Adrenal gland (tissue), 12 donors: ENCODE measurements around the gene ATG9A. TPM values are rescaled to one million over a fixed set of nuclear protein-coding genes. Genes with fewer than 3 reads are reported as not detected.
A peak's percentile ranks its signal among the peaks of the same experiment; 100 is the strongest.

ENCODE experiments used
- DNase-seq, 7 donors: peaks; one replicate each; pipeline ENCODE4 v3.0.0-alpha.2; 2019 to 2020
- H3K27ac ChIP-seq, 5 donors: fragments of 200-600 bp; sonication (generic) in 4 of 5; 1 replicate in 3 of 5; 2 replicates in 2 of 5; pipeline versions ENCODE4 v1.5.1 to v1.8.0; 2016 to 2020; ENCODE audit warnings: mild to moderate bottlenecking in 1 of 5
- H3K27me3 ChIP-seq: fragments of 200-600 bp; 2 replicates; pipeline ENCODE4 v1.8.0; 2021
- H3K36me3 ChIP-seq, 2 donors: fragments of 200-600 bp; replicated peaks in 1 of 2; 1 replicate in 1 of 2; 2 replicates in 1 of 2; pipeline versions ENCODE4 v1.5.1 to v1.8.0; 2018 to 2022
- H3K4me1 ChIP-seq, 2 donors: fragments of 200-600 bp; replicated peaks in 1 of 2; 1 replicate in 1 of 2; 2 replicates in 1 of 2; pipeline versions ENCODE4 v1.5.1 to v1.8.0; 2018 to 2021
- H3K4me3 ChIP-seq, 4 donors: fragments of 200-600 bp; sonication (generic) in 3 of 4; one replicate each; pipeline ENCODE4 v1.5.1; 2016 to 2018
- H3K9me3 ChIP-seq, 3 donors: fragments of 200-600 bp; sonication (generic) in 1 of 3; replicated peaks in 1 of 3; 1 replicate in 2 of 3; 2 replicates in 1 of 3; pipeline versions ENCODE4 v1.5.1 to v1.8.0; 2016 to 2021
- POLR2A ChIP-seq, 2 donors: fragments of 450-650 bp; IDR thresholded peaks; one replicate each; pipeline ENCODE4 v1.6.1; 2017; ENCODE audit warnings: antibody characterized with exemption in 2 of 2, mild to moderate bottlenecking in 2 of 2, moderate library complexity in 1 of 2
- WGBS, 4 donors: extraction: QIAGEN DNeasy Blood & Tissue Kit in 2 of 4; methylation state at CpG; one replicate each; pipeline versions ENCODE4 v1.1.5 to v1.1.7; 2013 to 2017; 5-methylcytosine and 5-hydroxymethylcytosine counted together
- intact Hi-C, 2 donors: fragments of 100-400 bp; cut with DNase I; formaldehyde crosslinking; loops; one replicate each; pipeline versions ENCODE4 v1.14.1 to v1.15.0; 2022 to 2023
- polyA plus RNA-seq, 3 donors: library from polyadenylated mRNA; stranded (reverse); fragments of 200-250 nt in 2 of 3; fragments of 350-450 nt in 1 of 3; fragmentation: Illumina TruSeq in 1 of 3; extraction: RNeasy Lipid Tissue Mini Kit (QIAGEN cat#74804) in 1 of 3; gene quantifications; one replicate each; pipeline ENCODE4 v1.2.3, GENCODE V29; 2013 to 2014
- total RNA-seq, 9 donors: library from RNA; depleted of rRNA in 4 of 9; stranded (reverse); fragments of >200 nt in 4 of 9; fragments of 120-200 nt in 1 of 9; fragmentation: NEBNext Ultra II Directional in 1 of 9; extraction: Animal tissue kit (Norgen Biotek cat#: 25700) in 1 of 9; gene quantifications; one replicate each; pipeline versions ENCODE4 v1.1.0 to v1.2.4, GENCODE V29; 2013 to 2023
- TF ChIP-seq, protein P1 (sequence below), 6 experiments: fragments of 450-650 bp in 4 of 6; fragments of 200-600 bp in 2 of 6; sonication (generic) in 1 of 6; IDR thresholded peaks; 1 replicate in 5 of 6; 2 replicates in 1 of 6; pipeline versions ENCODE4 v1.5.1 to v1.8.0; 2016 to 2021; ENCODE audit warnings: antibody characterized with exemption in 6 of 6, mild to moderate bottlenecking in 2 of 6, moderate library complexity in 1 of 6
- donor health status: healthy with polysubstance abuse.
- donor health status: Bipolar disorder and iron deficiency.
- donor health status: DM: yes; HTN: yes; CAD: no.
- donor health status: DM: no; HTN: no; CAD: no.
- donor health status: DM: no; HTN: no; CAD: no.
- donor health status: DM: yes; HTN: yes; CAD: no.

ATG9A gene
- total and polyA plus RNA-seq, 12 donors: 13.0 to 73.1 (median 51.3) TPM

DNA sequence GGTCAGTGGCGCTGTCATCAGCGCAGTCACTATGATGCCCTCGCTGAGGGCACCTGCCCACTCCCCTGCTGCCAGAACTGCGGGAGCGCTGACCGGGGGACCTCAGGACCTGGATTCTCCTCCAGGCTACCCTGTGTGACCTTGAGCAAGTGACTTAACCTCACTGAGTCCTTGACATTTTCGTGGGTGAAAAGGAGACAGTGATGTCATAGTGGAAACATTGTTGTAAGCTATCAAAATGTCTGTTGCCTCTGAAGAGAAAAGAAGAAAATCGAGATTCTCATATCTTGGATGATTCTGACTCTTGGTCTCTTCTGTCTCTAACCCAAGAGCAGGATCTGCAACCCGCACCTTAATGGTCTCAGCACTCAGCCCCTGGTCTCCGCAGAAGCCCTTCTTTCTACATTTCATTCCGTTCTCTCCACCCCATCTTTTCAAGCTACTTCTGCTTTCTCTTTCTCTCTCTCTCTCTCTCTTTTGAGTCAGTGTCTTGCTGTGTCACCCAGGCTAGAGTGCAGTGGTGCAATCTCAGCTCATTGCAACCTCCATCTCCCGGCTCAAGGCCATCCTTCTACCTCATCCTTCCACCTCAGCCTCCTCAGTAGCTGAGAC is 25.3 kb upstream of the ATG9A start:
- 8 to 17% (median 11%) methylated on average over 7 to 12 of the region's 12 CpGs for WGBS, 4 donors
- Histone ChIP-seq H3K27me3 (no peaks in the 10 kb centered on the region), H3K9me3 (no peaks in the 10 kb centered on the region), H3K4me3 (peak overlapping the region in 3 of 4 donors; percentile 44 to 71 (median 68)), H3K4me1 (peaks cover 15 to 32% of the 10 kb centered on the region in 2 donors), H3K36me3 (no peaks in the 10 kb centered on the region), H3K27ac (peak overlapping the region in 4 of 5 donors; percentile 74 to 93 (median 84))
- intact Hi-C loops: no loop called here
- peak; percentile 58 to 76 (median 69) for DNase-seq
- peak in 1 of 2 donors; percentile 52 for TF ChIP-seq POLR2A (IDR thresholded peaks at IDR 0.05)
- TF ChIP-seq, protein P1, sequence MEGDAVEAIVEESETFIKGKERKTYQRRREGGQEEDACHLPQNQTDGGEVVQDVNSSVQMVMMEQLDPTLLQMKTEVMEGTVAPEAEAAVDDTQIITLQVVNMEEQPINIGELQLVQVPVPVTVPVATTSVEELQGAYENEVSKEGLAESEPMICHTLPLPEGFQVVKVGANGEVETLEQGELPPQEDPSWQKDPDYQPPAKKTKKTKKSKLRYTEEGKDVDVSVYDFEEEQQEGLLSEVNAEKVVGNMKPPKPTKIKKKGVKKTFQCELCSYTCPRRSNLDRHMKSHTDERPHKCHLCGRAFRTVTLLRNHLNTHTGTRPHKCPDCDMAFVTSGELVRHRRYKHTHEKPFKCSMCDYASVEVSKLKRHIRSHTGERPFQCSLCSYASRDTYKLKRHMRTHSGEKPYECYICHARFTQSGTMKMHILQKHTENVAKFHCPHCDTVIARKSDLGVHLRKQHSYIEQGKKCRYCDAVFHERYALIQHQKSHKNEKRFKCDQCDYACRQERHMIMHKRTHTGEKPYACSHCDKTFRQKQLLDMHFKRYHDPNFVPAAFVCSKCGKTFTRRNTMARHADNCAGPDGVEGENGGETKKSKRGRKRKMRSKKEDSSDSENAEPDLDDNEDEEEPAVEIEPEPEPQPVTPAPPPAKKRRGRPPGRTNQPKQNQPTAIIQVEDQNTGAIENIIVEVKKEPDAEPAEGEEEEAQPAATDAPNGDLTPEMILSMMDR (IDR thresholded peaks at IDR 0.05): no peak

DNA sequence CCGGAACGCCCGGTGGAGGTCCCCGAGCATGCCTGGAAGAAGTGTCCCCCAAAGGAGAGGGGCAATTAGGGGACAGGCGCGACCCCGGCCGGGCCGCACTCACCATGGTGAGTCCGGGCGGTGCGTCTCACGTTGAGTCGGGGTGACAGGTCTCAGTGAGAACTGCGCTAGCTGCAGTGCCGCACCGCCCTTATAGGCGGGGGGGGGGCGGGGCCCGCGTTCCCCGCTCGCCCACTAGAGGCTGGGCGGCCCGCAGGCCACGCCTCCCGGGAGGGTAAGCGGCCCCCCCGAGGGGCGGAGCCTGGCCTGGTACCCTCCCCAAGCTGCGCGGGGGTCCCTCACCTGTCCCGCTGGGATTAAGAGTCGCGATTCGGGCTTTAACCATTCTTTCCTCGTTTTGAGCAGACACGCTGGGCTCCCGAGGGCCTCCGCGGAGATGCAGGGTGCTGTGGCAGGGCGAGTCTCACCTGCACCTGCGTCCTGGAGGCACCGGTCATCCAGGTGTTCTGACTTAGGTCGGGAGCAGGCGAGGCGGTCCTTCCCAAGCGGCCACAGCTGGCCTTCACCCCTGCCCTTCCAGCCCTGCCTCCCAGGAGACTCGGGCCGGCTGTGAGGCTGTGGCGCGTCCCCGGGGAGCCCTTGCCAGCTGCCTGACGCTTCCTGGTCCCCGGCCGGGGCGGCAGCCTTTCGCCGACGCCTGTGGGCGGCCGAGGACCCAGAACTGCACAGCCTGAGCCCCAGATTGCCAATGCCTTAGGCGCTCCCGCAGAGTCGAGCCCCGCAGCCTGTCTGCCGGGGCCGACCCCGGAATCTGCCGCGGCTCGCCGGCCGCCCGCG is 24.5 kb upstream of the ATG9A start, which contains the start of gene TUBA4A:
TSS of gene TUBA4A (minus strand) at position 166 of the 837 bp plus-strand sequence. CDS start at position 106, 60 bp downstream.
- no peaks in the 10 kb centered on the region for H3K36me3 ChIP-seq
- TF ChIP-seq, protein P1 (IDR thresholded peaks at IDR 0.05): peak in 5 of 6 experiments; percentile 7 to 29 (median 23)
- peak; percentile 94 to 95 for TF ChIP-seq POLR2A (IDR thresholded peaks at IDR 0.05)
- H3K4me3 ChIP-seq: peak within 1 kb of the TSS; percentile 5 to 71 (median 56)
- H3K27me3 ChIP-seq: no peaks in the 10 kb centered on the region
- no peaks in the 10 kb centered on the region for H3K9me3 ChIP-seq
- 0 to 1% (median 0%) methylated on average over 11 to 76 of the region's 76 CpGs for WGBS, 4 donors
- peak within 1 kb of the TSS in 4 of 5 donors; percentile 74 to 93 (median 84) for H3K27ac ChIP-seq
- DNase-seq: peak; percentile 77 to 92 (median 89)
- H3K4me1 ChIP-seq: peaks cover 22 to 39% of the 10 kb centered on the region in 2 donors
- intact Hi-C loops: no loop called here

DNA sequence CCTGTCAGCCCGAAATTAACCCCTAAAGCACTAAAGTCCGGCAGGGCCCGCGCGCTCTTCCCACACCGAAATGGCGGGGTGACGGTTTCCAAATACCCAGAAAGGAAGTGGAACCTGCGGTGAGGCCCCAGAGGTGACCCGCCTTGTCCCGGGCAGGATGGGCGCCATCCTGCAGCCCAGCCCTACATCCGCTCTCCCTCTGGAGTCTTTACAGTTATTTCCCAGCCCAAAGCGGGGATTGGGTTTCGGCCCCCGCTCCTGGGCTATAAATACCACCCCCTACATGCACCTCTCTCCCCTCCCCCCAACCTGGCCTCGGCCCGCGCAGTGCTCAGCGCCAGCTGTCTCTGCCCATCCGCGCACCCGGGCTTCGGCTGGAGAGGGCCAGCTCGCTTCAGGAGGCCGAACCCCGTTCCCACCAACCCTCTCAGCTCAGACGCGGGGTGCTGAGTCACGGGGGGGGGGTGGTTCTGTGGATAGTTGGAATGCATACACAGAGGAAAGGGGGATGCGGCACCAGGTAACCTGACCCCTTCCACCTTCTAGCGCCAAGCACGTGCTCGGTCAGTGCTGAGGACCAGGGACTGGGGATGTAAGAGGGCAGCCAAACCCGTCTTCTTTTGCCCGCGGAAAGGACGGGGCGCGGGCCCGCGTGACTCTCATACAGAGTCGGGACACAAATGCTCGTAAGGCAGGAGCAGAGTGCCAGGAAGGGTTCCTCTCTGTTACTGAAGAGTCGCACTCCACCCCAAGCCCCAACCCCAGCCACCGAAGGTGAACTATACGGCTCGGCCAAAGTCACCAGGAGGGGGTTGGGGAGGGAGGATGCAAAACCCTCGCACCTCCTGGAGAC is 23.7 kb upstream of the ATG9A start, which contains the start of gene TUBA4B:
TSS of gene TUBA4B (plus strand) at position 344 of the 853 bp plus-strand sequence. CDS start at position 509, 165 bp downstream.
- peak within 1 kb of the TSS; percentile 5 to 71 (median 56) for H3K4me3 ChIP-seq
- DNase-seq: peak; percentile 43 to 65 (median 55)
- H3K9me3 ChIP-seq: no peaks in the 10 kb centered on the region
- no peak for TF ChIP-seq POLR2A (IDR thresholded peaks at IDR 0.05)
- TF ChIP-seq, protein P1 (IDR thresholded peaks at IDR 0.05): no peak
- WGBS, 4 donors: 6 to 9% (median 7%) methylated on average over 29 to 49 of the region's 49 CpGs
- H3K36me3 ChIP-seq: peaks cover 0 to 4% of the 10 kb centered on the region in 2 donors
- intact Hi-C loops: no loop called here
- no peaks in the 10 kb centered on the region for H3K27me3 ChIP-seq
- peak within 1 kb of the TSS in 4 of 5 donors; percentile 74 to 93 (median 84) for H3K27ac ChIP-seq
- H3K4me1 ChIP-seq: peaks cover 23 to 40% of the 10 kb centered on the region in 2 donors
